Stimulated activated CD8-positive, alpha-beta memory T cell treated with anti-CD3 and anti-CD28 coated beads, Interleukin-15, amount 100 ng/mL, for 48 hours (primary cell): ENCODE results near the gene ARHGAP15.

Experiments used
- DNase-seq, 2 donors: peaks; one replicate each; pipeline ENCODE4 v3.0.0-alpha.2; 2020; ENCODE audit warnings: low read depth in 2 of 2

ARHGAP15 gene

GRCh38 chr2:143452817-143453451 is 323.7 kb downstream of the ARHGAP15 start:
- DNase-seq, result peak in 1 of 2 donors; percentile 26

GRCh38 chr2:143453981-143454511 is 324.8 kb downstream of the ARHGAP15 start:
- no peak for DNase-seq

GRCh38 chr2:143455317-143455716 is 326.1 kb downstream of the ARHGAP15 start:
- no peak for DNase-seq

GRCh38 chr2:143458258-143459190 is 329.3 kb downstream of the ARHGAP15 start:
- no peak for DNase-seq

GRCh38 chr2:143460382-143460781 is 331.2 kb downstream of the ARHGAP15 start:
- DNase-seq, result no peak

- no peak for DNase-seq
Observed at GRCh38 chr2:143463719-143464118, 334.5 kb downstream of the ARHGAP15 start.

GRCh38 chr2:143466391-143466790 is 337.2 kb downstream of the ARHGAP15 start:
- no peak for DNase-seq

GRCh38 chr2:143467011-143467410 is 337.8 kb downstream of the ARHGAP15 start:
- no peak for DNase-seq

- DNase-seq, result no peak
Observed at GRCh38 chr2:143468341-143468888, 339.2 kb downstream of the ARHGAP15 start.

- no peak for DNase-seq
Observed at GRCh38 chr2:143469323-143469722, 340.1 kb downstream of the ARHGAP15 start.

GRCh38 chr2:143471550-143471949 is 342.3 kb downstream of the ARHGAP15 start:
- no peak for DNase-seq

- DNase-seq, result no peak
Observed at GRCh38 chr2:143473216-143473615, 344.0 kb downstream of the ARHGAP15 start.

- no peak for DNase-seq
Observed at GRCh38 chr2:143473820-143474219, 344.6 kb downstream of the ARHGAP15 start.

- no peak for DNase-seq
Observed at GRCh38 chr2:143474586-143474985, 345.4 kb downstream of the ARHGAP15 start.

GRCh38 chr2:143475041-143475776 is 346.0 kb downstream of the ARHGAP15 start:
- no peak for DNase-seq

- DNase-seq, result no peak
Observed at GRCh38 chr2:143476336-143477087, 347.3 kb downstream of the ARHGAP15 start.

GRCh38 chr2:143477714-143478443 is 348.7 kb downstream of the ARHGAP15 start:
- no peak for DNase-seq

- no peak for DNase-seq
Observed at GRCh38 chr2:143480086-143480485, 350.9 kb downstream of the ARHGAP15 start.

- DNase-seq, result no peak
Observed at GRCh38 chr2:143480601-143481236, 351.5 kb downstream of the ARHGAP15 start.

GRCh38 chr2:143481237-143481623 is 352.0 kb downstream of the ARHGAP15 start:
- no peak for DNase-seq
